ENCODE results near the gene PUM1. TPM values are rescaled to one million over a fixed set of nuclear protein-coding genes. Genes with fewer than 3 reads are reported as not detected.
"Not testable (repeated sequence)": the region's sequence is repeated elsewhere in the genome, so short reads cannot be mapped to it uniquely, and the experiment has no call there.

PUM1 gene
- total RNA-seq, 4 donors from 2014 or later = 71.7 to 112 (median 83.0) TPM

GRCh38 chr1:30942326-30942963 lies 123.1 kb downstream of the PUM1 start:
- WGBS = 90% methylated on average over 7 of the region's 7 CpGs
- Histone ChIP-seq H3K27ac (replicated peaks in 1 of 4) (no peak overlapping the region), H3K27me3 (no peaks in the 10 kb centered on the region), H3K9me3 (no peaks in the 10 kb centered on the region), H3K36me3 (peaks cover 23 to 95% (median 81%) of the 10 kb centered on the region in 4 donors), H3K4me1 (peaks cover 0 to 10% (median 7%) of the 10 kb centered on the region in 4 donors), H3K4me3 (no peak overlapping the region)
- intact Hi-C loops (cut with DNase I) = no loop called here
- TF ChIP-seq, protein P1, sequence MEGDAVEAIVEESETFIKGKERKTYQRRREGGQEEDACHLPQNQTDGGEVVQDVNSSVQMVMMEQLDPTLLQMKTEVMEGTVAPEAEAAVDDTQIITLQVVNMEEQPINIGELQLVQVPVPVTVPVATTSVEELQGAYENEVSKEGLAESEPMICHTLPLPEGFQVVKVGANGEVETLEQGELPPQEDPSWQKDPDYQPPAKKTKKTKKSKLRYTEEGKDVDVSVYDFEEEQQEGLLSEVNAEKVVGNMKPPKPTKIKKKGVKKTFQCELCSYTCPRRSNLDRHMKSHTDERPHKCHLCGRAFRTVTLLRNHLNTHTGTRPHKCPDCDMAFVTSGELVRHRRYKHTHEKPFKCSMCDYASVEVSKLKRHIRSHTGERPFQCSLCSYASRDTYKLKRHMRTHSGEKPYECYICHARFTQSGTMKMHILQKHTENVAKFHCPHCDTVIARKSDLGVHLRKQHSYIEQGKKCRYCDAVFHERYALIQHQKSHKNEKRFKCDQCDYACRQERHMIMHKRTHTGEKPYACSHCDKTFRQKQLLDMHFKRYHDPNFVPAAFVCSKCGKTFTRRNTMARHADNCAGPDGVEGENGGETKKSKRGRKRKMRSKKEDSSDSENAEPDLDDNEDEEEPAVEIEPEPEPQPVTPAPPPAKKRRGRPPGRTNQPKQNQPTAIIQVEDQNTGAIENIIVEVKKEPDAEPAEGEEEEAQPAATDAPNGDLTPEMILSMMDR (IDR thresholded peaks at IDR 0.05) = no peak
- TF ChIP-seq EP300 (IDR thresholded peaks at IDR 0.05) (no peak), POLR2AphosphoS5 (IDR thresholded peaks at IDR 0.05) (no peak), POLR2A (IDR thresholded peaks at IDR 0.05; ENCODE audit: low read depth) (no peak)
- no peak for DNase-seq (ENCODE audit: extremely low spot score)

DNA sequence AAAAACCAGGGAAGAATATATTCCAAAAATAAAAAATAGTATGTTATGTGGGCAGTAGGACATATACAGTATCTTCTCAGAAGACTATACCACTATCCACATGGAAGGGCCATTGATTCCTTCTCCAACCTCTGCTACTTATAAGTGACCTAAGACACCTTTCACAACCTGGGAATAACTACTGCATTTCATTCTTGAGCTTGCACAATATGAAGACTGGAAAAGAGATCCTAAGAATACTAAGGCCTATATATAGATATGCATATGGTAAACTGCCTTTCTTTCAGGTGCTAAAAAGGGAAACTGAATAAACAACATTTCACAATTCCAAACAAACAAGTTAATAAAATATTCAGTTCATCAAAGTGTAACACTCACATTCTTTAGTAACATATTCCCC lies 125.0 kb downstream of the PUM1 start:
- TF ChIP-seq POLR2A (IDR thresholded peaks at IDR 0.05; ENCODE audit: low read depth) (no peak), POLR2AphosphoS5 (IDR thresholded peaks at IDR 0.05) (no peak), EP300 (IDR thresholded peaks at IDR 0.05) (no peak)
- TF ChIP-seq, protein P1 (IDR thresholded peaks at IDR 0.05) = no peak
- peaks cover 0 to 10% (median 7%) of the 10 kb centered on the region in 4 donors for H3K4me1 ChIP-seq
- intact Hi-C loops (cut with DNase I) = no loop called here
- H3K4me3 ChIP-seq = no peak overlapping the region
- H3K27me3 ChIP-seq = no peaks in the 10 kb centered on the region
- DNase-seq (ENCODE audit: extremely low spot score) = no peak
- peaks cover 34 to 96% (median 85%) of the 10 kb centered on the region in 4 donors for H3K36me3 ChIP-seq
- H3K27ac ChIP-seq (replicated peaks in 1 of 4) = no peak overlapping the region
- H3K9me3 ChIP-seq = no peaks in the 10 kb centered on the region

GRCh38 chr1:30936541-30937171 lies 128.9 kb downstream of the PUM1 start:
- Histone ChIP-seq H3K4me1 (peaks cover 0 to 7% (median 1%) of the 10 kb centered on the region in 4 donors), H3K9me3 (no peaks in the 10 kb centered on the region), H3K27ac (replicated peaks in 1 of 4) (no peak overlapping the region), H3K27me3 (no peaks in the 10 kb centered on the region), H3K36me3 (peaks cover 44 to 93% (median 86%) of the 10 kb centered on the region in 4 donors), H3K4me3 (no peak overlapping the region)
- intact Hi-C loops (cut with DNase I) = no loop called here
- no peak for TF ChIP-seq EP300 (IDR thresholded peaks at IDR 0.05)
- TF ChIP-seq, protein P1 (IDR thresholded peaks at IDR 0.05) = no peak
- TF ChIP-seq POLR2A (IDR thresholded peaks at IDR 0.05; ENCODE audit: low read depth) = no peak
- no peak for TF ChIP-seq POLR2AphosphoS5 (IDR thresholded peaks at IDR 0.05)
- WGBS = 96% methylated on average over 20 of the region's 20 CpGs
- no peak for DNase-seq (ENCODE audit: extremely low spot score)

GRCh38 chr1:30935758-30936157 lies 129.8 kb downstream of the PUM1 start:
- peaks cover 37 to 92% (median 80%) of the 10 kb centered on the region in 4 donors for H3K36me3 ChIP-seq
- H3K4me1 ChIP-seq; intact Hi-C loops (cut with DNase I); DNase-seq (ENCODE audit: extremely low spot score); H3K9me3 ChIP-seq; H3K4me3 ChIP-seq; H3K27ac ChIP-seq (replicated peaks in 1 of 4); H3K27me3 ChIP-seq: not testable (repeated sequence)
- WGBS = no CpG with 5 or more reads among the region's 4 CpGs

DNA sequence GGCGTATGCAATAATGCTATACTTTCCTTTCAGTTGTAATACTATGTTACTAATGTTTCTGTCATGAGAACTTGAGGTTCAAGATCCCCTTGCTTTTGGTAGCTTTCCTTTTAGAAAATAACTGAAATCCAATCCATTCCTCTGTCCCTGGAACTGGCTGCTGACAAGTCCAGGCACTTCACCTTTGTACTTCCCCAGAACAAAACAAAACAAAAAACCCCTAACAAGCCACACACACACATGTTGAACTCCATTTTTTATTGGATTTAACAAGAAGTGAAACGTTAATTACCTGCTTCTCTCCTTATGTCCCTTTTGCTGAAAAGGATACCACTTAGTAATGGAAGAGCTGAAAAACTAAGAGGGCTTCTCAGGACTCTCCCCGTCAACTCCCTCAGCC lies 130.9 kb downstream of the PUM1 start:
- Histone ChIP-seq H3K4me1 (peaks cover 0 to 11% (median 1%) of the 10 kb centered on the region in 4 donors), H3K27me3 (no peaks in the 10 kb centered on the region), H3K27ac (replicated peaks in 1 of 4) (no peak overlapping the region), H3K9me3 (no peaks in the 10 kb centered on the region), H3K36me3 (peaks cover 31 to 81% (median 69%) of the 10 kb centered on the region in 4 donors), H3K4me3 (no peak overlapping the region)
- DNase-seq (ENCODE audit: extremely low spot score) = no peak
- intact Hi-C loops (cut with DNase I) = loop anchor here (5.0 kb wide), 1 partner anchor 212 kb away; the partner anchor contains the start of gene MATN1
- WGBS = 80% methylated on average over 3 of the region's 3 CpGs
- TF ChIP-seq, protein P1 (IDR thresholded peaks at IDR 0.05) = no peak
- no peak for TF ChIP-seq POLR2A (IDR thresholded peaks at IDR 0.05; ENCODE audit: low read depth)

All from esophagus muscularis mucosa (tissue), 4 donors.